ENCODE measurements around the gene SULT6B1. TPM values are rescaled to one million over a fixed set of nuclear protein-coding genes. Genes with fewer than 3 reads are reported as not detected.

SULT6B1 gene
- polyA plus RNA-seq, 4 donors, result not detected

DNA sequence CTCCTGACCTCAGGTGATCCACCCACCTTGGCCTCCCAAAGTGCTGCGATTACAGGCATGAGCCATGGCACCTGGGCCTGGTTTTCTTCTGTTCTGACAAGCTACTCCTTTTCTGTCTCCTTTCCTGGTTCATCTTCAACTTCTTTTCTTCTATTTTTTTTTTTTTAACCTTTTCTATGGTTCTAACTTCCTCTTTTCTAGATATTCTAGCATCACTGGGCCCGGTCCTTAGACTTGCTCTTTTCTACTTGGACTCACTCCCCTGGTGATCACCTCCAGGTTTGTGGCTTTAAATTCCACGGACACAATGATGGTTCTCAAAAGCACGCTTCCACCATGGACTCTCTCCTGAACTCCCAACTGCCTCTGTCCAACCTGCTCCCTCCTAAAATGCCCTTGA is 33.7 kb downstream of the SULT6B1 start:
- no peak for DNase-seq (ENCODE audit: low read depth in 4 of 4, low spot score in 3 of 4)

DNA sequence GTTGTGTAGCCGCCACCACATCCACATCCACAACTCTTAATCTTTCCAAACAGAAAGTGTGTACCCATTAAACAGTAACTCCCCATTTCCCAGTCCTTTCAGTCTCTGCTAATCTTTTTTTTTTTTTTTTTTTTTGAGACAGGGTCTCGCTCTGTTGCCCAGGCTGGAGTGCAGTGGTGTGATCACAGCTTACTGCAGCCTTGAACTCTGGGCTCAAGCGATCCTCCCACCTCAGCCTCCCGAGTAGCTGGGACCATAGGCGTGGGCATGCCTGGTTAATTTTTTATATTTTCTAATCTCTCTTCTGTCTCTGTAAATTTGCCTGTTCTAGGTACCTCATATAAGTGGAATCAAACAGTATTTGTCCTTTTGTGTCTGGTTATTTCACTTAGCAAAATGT is 35.2 kb downstream of the SULT6B1 start:
- DNase-seq (ENCODE audit: low read depth in 4 of 4, low spot score in 3 of 4), result no peak

DNA sequence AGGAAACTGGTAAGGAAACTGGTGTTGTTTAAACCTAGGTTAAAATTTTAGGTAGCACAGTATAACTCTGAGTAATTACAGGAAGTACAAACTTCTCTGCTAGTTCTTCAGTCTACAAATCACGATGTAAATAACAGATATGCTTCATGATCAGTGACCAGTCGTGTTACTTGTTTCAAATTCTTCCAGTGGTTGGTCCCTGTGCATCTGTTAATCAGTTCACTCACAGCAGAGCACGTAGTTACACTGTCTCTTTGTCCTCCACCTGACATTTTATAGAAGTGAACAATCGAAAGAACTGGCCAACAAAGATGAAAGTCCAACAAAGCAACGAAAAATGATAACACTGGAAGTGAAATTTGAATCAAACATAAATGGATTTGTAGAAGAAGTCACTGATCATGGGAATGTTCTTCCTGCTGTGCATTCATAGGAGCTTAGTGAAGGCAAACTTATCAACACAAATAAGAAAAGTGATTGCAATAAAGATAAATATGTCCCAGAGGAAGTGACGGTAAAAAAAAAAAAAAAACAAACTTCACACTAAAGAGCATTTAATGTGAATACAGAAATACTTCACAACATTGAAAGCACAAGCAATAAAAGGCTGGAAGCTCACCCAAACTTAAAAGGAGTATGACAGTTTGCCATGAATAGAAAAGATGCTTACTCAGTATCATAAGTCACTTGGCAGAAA is 38.7 kb downstream of the SULT6B1 start:
- DNase-seq (ENCODE audit: low read depth in 4 of 4, low spot score in 3 of 4), result no peak

DNA sequence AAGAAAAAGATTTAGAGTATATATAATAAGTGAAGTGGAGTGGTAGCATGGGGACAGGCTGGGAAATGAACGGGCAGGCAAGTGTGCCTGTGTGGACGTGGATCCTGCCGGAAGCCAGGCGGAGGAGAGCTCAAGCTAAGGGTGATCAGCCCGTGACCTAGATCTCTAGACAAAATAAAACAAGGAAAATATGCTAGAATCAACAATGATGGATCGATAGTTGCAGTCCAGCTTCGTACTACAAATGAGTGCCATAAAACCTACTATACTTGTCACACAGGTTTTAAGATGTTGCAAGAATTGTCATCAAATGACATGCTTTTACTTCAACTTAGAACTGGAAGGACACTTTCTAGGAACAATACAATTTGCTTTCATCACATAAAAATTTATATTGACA is 40.1 kb downstream of the SULT6B1 start:
- no peak for DNase-seq (ENCODE audit: low read depth in 4 of 4, low spot score in 3 of 4)

DNA sequence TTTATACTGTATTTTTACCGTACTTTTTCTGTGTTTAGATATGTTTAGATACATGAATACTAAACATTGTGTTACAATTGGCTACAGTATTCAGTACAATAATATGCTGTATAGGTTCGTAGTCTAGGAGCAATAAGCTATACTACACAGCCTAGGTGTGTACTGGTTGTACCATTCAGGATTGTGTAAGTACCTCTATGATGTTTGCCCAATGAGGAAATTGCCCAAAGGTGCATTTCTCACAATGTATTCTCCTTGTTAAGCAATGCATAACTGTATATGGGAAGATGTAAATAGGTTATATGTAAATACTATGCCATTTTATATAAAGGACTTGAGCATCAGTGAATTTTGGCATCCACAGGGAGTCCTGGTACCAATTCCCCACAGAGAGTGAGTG is 42.4 kb downstream of the SULT6B1 start:
- DNase-seq (ENCODE audit: low read depth in 4 of 4, low spot score in 3 of 4), result no peak

DNA sequence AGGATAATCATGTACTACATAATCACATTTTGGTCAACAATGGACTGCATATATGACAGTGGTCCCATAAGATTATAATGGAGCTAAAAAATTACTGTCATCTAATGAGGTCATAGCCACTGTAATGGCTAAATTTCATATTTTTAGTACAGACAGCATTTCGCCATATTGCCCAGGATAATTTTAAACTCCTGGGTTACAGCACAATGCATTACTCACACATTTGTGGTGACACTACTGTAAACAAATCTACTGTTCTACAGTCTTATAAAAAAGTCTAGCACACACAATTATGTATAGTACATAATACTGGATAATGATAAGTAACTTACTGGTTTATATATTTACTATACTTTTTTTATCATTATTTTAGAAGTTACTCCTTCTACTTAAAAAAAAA is 44.5 kb downstream of the SULT6B1 start:
- no peak for DNase-seq (ENCODE audit: low read depth in 4 of 4, low spot score in 3 of 4)

DNA sequence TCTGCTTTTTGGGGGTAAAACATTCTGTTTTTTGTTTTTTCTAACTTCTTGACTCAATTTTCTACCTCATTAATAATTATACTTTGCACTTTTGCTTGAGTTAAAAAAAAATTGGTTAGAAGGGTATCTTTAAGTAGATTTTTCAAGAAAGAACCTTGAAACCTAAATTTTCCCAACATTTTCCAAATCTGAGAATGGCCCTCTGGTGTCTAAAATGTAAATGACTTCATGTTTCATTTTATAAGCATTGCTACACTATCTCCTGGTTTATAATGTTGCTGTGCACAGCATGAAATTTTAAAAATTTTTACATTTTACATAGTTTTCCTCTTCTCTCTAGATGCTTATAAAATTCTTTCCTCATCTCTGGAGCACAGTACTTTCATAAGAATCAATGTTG is 45.9 kb downstream of the SULT6B1 start:
- DNase-seq (ENCODE audit: low read depth in 4 of 4, low spot score in 3 of 4), result no peak

DNA sequence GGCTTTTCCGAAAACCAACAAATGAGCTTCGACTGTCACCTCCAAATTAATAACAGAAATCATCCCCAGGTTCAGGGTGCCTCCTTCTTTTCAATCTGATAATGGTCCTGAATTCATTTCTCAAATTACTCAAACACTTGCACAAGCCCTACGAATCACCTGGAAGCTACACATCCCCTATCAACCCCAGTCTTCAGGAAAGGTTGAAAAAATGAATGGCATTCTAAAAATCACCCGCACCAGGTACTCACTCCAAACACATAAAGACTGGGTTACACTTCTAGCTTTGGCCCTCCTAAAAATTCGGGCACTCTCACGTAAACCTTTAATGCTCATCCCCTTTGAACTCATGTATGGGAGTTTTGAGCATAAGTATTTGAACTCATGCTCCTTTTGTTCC is 55.6 kb downstream of the SULT6B1 start:
- no peak for DNase-seq (ENCODE audit: low read depth in 4 of 4, low spot score in 3 of 4)

DNA sequence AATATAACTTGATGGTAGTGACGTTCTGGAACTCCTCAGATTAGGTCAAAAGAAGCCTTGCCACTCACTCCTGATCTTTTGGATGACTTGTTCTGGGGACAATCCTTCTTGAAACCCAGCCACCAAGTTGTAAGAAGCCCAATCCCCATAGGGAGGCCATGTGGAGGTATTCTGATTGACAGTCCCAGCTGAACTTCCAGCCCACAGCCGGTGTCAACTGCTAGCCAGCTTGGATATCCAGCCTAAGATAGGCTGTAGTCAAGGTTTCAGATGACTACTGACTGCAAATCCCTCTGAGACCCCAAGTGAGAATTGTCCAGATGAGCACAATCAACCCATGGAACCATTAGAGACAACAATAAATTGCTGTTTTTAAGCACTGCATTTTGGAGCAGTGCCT is 63.1 kb downstream of the SULT6B1 start:
- DNase-seq (ENCODE audit: low read depth in 4 of 4, low spot score in 3 of 4), result no peak

DNA sequence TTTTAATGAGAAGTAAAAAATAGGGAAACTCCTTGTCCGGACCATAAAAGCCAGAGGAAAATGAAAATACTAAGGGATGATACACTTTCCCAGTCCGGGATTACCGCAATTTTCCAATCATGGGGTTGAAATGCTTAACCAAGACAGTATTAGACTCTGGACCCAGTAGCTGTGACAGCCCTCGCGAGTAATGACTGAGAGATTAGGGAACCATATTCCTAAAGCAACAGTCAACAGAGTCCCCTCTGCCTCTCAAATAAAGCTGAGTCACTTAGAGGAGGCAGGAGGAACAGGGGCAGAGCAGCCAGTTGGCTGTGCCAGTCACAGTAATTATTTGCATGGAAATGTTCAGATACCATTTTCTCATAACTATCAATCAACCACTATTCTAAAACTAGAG is 69.3 kb downstream of the SULT6B1 start:
- DNase-seq (ENCODE audit: low read depth in 4 of 4, low spot score in 3 of 4), result no peak

Other genes starting within 250 kb of the SULT6B1 start
- gene STRN, start 222.1 kb downstream of the SULT6B1 start, polyA plus RNA-seq (ENCODE audit: insufficient read length in 4 of 4), result 10 to 100 TPM; 19.1 to 26.7 (median 21.8) TPM
- gene HEATR5B, start 104.3 kb downstream of the SULT6B1 start, polyA plus RNA-seq (ENCODE audit: insufficient read length in 4 of 4), result 10 to 100 TPM; 19.6 to 24.9 (median 23.3) TPM
- gene GPATCH11, start 104.2 kb downstream of the SULT6B1 start, polyA plus RNA-seq (ENCODE audit: insufficient read length in 4 of 4), result 10 to 100 TPM; 10.6 to 12.1 (median 11.3) TPM
- 10 to 100 TPM; 33.1 to 40.7 (median 38.5) TPM for gene EIF2AK2, start 31.7 kb downstream of the SULT6B1 start, polyA plus RNA-seq (ENCODE audit: insufficient read length in 4 of 4)
- 10 to 100 TPM; 46.3 to 60.3 (median 59.8) TPM for gene CEBPZOS, start 7.8 kb upstream of the SULT6B1 start, polyA plus RNA-seq (ENCODE audit: insufficient read length in 4 of 4)
- gene CEBPZ, start 42.9 kb upstream of the SULT6B1 start, polyA plus RNA-seq (ENCODE audit: insufficient read length in 4 of 4), result 10 to 100 TPM; 49.3 to 88.1 (median 79.8) TPM
- gene NDUFAF7, start 43.0 kb upstream of the SULT6B1 start, polyA plus RNA-seq (ENCODE audit: insufficient read length in 4 of 4), result 10 to 100 TPM; 20.5 to 30.2 (median 28.6) TPM
- gene PRKD3, start 136.2 kb upstream of the SULT6B1 start, polyA plus RNA-seq (ENCODE audit: insufficient read length in 4 of 4), result 10 to 100 TPM; 52.2 to 70.5 (median 56.9) TPM
- gene QPCT, start 156.0 kb upstream of the SULT6B1 start, polyA plus RNA-seq (ENCODE audit: insufficient read length in 4 of 4), result 10 to 100 TPM in 3 of 4 donors, 1 to 10 TPM in 1; 7.5 to 18.9 (median 13.8) TPM

Measured in left renal pelvis (tissue), 4 donors.